ENCODE results near the gene ZNF618. TPM values are rescaled to one million over a fixed set of nuclear protein-coding genes. Genes with fewer than 3 reads are reported as not detected.

ZNF618 gene
- total RNA-seq, 1 experiment from 2014 or later, result 22.0 TPM

DNA sequence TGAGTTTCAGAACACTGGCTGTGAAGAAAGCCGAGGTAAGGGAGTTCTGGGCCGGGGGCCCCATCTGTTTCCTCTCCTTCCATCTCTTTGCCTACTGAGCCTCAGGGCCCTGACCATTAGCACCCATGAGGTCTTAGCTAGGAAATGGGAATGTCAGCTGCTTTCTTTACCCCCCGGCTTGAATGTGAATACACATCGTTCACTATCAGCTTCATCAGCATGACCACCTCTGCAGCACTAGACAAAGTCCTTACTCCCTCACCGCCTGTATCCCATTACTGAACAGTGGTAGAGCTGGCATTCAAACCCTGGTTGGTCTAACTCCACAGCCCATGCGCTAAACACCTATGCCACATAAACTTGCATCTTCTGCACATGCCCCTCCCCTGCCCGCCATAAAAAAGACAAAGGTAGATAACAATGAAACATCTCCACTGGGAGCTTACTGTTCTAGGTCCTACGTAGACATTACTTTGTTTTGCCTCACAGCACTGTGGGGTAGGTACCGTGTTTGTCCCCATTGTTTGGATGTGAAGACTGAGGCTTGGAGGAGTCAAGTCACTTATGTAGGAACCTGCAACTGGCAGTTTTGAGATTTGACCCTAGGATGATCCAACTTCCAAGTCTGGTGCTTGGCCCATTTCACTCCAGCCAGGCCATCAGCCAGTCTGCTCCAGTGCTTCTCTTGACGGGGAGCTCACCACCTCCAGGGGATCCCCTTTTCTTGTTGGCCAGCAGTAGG lies 108.7 kb downstream of the ZNF618 start:
- ChIA-PET POLR2A (no interaction called here), CTCF (interaction anchor here (1.2 kb wide), 1 partner anchor 22 kb away, joined by 4 read pairs; no protein-coding TSS in a partner anchor)
- no peaks in the 10 kb centered on the region for H3K4me1 Mint-ChIP-seq
- H3K27ac Mint-ChIP-seq, result no peak overlapping the region
- no peak for DNase-seq (ENCODE audit: low spot score)
- TF ChIP-seq IRF2 (CRISPR knock-in tag; IDR thresholded peaks at IDR 0.05; ENCODE audit: borderline replicate concordance, low read depth) (no peak), SOX15 (CRISPR knock-in tag; IDR thresholded peaks at IDR 0.05) (no peak), PRRX2 (CRISPR knock-in tag; IDR thresholded peaks at IDR 0.05) (no peak)
- TF ChIP-seq, protein P1, sequence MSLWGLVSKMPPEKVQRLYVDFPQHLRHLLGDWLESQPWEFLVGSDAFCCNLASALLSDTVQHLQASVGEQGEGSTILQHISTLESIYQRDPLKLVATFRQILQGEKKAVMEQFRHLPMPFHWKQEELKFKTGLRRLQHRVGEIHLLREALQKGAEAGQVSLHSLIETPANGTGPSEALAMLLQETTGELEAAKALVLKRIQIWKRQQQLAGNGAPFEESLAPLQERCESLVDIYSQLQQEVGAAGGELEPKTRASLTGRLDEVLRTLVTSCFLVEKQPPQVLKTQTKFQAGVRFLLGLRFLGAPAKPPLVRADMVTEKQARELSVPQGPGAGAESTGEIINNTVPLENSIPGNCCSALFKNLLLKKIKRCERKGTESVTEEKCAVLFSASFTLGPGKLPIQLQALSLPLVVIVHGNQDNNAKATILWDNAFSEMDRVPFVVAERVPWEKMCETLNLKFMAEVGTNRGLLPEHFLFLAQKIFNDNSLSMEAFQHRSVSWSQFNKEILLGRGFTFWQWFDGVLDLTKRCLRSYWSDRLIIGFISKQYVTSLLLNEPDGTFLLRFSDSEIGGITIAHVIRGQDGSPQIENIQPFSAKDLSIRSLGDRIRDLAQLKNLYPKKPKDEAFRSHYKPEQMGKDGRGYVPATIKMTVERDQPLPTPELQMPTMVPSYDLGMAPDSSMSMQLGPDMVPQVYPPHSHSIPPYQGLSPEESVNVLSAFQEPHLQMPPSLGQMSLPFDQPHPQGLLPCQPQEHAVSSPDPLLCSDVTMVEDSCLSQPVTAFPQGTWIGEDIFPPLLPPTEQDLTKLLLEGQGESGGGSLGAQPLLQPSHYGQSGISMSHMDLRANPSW (CRISPR knock-in tag; conservative IDR thresholded peaks at IDR 0.05; ENCODE audit: low read depth), result no peak
- TF ChIP-seq, protein P2, sequence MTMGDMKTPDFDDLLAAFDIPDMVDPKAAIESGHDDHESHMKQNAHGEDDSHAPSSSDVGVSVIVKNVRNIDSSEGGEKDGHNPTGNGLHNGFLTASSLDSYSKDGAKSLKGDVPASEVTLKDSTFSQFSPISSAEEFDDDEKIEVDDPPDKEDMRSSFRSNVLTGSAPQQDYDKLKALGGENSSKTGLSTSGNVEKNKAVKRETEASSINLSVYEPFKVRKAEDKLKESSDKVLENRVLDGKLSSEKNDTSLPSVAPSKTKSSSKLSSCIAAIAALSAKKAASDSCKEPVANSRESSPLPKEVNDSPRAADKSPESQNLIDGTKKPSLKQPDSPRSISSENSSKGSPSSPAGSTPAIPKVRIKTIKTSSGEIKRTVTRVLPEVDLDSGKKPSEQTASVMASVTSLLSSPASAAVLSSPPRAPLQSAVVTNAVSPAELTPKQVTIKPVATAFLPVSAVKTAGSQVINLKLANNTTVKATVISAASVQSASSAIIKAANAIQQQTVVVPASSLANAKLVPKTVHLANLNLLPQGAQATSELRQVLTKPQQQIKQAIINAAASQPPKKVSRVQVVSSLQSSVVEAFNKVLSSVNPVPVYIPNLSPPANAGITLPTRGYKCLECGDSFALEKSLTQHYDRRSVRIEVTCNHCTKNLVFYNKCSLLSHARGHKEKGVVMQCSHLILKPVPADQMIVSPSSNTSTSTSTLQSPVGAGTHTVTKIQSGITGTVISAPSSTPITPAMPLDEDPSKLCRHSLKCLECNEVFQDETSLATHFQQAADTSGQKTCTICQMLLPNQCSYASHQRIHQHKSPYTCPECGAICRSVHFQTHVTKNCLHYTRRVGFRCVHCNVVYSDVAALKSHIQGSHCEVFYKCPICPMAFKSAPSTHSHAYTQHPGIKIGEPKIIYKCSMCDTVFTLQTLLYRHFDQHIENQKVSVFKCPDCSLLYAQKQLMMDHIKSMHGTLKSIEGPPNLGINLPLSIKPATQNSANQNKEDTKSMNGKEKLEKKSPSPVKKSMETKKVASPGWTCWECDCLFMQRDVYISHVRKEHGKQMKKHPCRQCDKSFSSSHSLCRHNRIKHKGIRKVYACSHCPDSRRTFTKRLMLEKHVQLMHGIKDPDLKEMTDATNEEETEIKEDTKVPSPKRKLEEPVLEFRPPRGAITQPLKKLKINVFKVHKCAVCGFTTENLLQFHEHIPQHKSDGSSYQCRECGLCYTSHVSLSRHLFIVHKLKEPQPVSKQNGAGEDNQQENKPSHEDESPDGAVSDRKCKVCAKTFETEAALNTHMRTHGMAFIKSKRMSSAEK (CRISPR knock-in tag; IDR thresholded peaks at IDR 0.05; ENCODE audit: borderline replicate concordance), result no peak
- TF ChIP-seq, protein P3, sequence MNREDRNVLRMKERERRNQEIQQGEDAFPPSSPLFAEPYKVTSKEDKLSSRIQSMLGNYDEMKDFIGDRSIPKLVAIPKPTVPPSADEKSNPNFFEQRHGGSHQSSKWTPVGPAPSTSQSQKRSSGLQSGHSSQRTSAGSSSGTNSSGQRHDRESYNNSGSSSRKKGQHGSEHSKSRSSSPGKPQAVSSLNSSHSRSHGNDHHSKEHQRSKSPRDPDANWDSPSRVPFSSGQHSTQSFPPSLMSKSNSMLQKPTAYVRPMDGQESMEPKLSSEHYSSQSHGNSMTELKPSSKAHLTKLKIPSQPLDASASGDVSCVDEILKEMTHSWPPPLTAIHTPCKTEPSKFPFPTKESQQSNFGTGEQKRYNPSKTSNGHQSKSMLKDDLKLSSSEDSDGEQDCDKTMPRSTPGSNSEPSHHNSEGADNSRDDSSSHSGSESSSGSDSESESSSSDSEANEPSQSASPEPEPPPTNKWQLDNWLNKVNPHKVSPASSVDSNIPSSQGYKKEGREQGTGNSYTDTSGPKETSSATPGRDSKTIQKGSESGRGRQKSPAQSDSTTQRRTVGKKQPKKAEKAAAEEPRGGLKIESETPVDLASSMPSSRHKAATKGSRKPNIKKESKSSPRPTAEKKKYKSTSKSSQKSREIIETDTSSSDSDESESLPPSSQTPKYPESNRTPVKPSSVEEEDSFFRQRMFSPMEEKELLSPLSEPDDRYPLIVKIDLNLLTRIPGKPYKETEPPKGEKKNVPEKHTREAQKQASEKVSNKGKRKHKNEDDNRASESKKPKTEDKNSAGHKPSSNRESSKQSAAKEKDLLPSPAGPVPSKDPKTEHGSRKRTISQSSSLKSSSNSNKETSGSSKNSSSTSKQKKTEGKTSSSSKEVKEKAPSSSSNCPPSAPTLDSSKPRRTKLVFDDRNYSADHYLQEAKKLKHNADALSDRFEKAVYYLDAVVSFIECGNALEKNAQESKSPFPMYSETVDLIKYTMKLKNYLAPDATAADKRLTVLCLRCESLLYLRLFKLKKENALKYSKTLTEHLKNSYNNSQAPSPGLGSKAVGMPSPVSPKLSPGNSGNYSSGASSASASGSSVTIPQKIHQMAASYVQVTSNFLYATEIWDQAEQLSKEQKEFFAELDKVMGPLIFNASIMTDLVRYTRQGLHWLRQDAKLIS (CRISPR knock-in tag; IDR thresholded peaks at IDR 0.05; ENCODE audit: borderline replicate concordance), result no peak
- TF ChIP-seq, protein P4, sequence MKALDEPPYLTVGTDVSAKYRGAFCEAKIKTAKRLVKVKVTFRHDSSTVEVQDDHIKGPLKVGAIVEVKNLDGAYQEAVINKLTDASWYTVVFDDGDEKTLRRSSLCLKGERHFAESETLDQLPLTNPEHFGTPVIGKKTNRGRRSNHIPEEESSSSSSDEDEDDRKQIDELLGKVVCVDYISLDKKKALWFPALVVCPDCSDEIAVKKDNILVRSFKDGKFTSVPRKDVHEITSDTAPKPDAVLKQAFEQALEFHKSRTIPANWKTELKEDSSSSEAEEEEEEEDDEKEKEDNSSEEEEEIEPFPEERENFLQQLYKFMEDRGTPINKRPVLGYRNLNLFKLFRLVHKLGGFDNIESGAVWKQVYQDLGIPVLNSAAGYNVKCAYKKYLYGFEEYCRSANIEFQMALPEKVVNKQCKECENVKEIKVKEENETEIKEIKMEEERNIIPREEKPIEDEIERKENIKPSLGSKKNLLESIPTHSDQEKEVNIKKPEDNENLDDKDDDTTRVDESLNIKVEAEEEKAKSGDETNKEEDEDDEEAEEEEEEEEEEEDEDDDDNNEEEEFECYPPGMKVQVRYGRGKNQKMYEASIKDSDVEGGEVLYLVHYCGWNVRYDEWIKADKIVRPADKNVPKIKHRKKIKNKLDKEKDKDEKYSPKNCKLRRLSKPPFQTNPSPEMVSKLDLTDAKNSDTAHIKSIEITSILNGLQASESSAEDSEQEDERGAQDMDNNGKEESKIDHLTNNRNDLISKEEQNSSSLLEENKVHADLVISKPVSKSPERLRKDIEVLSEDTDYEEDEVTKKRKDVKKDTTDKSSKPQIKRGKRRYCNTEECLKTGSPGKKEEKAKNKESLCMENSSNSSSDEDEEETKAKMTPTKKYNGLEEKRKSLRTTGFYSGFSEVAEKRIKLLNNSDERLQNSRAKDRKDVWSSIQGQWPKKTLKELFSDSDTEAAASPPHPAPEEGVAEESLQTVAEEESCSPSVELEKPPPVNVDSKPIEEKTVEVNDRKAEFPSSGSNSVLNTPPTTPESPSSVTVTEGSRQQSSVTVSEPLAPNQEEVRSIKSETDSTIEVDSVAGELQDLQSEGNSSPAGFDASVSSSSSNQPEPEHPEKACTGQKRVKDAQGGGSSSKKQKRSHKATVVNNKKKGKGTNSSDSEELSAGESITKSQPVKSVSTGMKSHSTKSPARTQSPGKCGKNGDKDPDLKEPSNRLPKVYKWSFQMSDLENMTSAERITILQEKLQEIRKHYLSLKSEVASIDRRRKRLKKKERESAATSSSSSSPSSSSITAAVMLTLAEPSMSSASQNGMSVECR (CRISPR knock-in tag; IDR thresholded peaks at IDR 0.05; ENCODE audit: borderline replicate concordance), result no peak
- H3K9me3 Mint-ChIP-seq, result no peaks in the 10 kb centered on the region
- H3K4me3 Mint-ChIP-seq, result no peak overlapping the region
- no peaks in the 10 kb centered on the region for H3K27me3 Mint-ChIP-seq (ENCODE audit: low read depth)
- no peak for ATAC-seq
- peaks cover 3% of the 10 kb centered on the region; the same call in 1 of the 2 replicates for H3K36me3 Mint-ChIP-seq
